ENCODE data around the gene PLD1.
"Not testable (repeated sequence)": the region's sequence is repeated elsewhere in the genome, so short reads cannot be mapped to it uniquely, and the experiment has no call there.

The PLD1 gene

DNA sequence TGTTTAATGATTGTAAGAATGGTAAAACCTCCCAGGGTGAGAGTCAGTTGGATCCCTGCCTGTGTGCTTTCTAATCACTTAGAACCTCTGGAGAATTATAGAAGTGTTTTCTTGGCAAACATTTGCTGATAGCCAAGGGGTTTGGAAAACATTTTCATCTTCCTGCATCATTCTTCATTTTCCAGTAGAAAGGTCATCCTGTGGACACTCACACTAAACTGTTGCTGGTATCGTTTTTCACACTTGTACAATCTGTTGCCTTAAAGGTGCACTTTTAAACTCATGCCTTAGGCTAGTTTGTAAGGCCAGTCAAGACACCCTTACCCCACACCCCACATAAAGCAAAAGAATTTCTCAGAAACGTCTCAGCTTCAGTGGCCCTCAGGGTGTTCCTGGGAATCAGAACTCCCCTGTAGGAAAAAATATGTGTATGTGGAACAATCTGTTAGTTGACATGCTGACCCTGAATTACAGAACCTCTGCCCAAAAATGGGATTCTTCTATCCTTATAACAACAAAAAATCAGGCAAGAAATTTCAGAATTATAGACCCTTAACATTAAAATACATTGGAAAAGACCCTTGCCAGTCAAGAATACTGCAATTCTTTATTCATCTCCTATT, 5.8 kb upstream of the PLD1 start:
- DNase-seq (ENCODE audit: low spot score) = no peak

DNA sequence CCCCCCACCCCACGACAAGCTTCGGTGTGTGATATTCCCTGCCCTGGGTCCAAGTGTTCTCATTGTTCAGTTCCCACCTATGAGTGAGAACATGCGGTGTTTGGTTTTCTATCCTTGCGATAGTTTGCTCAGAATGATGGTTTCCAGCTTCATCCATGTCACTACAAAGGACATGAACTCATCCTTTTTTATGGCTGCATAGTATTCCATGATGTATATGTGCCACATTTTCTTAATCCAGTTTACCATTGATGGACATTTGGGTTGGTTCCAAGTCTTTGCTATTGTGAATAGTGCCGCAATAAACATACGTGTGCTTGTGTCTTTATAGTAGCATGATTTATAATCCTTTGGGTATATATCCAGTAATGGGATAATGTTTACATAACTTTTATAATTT, 4.4 kb upstream of the PLD1 start:
- not testable (repeated sequence) for DNase-seq (ENCODE audit: low spot score)

DNA sequence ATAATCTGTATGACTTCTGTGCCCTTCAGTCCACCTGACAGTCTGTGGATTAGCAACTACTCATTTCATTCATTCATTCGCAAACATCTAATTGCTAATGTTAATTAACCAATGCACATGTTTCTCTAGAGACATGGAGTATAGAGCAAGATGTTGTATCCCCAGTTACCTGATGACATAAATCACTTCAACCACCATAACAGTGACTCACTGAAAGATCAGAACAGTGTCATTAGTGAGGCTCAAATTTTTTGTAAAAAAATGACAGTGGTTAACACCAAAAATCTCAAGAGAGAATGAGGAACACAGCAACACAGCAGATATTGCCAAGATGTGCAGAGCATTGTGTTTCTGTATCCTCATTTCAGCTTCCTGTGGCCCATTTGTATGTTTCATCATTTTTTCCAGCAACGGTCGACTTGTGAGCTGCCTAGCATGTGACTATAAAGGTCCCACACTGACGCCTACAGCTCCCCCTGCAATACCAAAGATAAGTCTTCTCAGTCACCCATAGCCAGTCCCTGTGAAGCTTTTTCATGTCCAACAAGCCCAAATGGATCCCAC, 3.7 kb upstream of the PLD1 start:
- DNase-seq (ENCODE audit: low spot score) = no peak

GRCh38 chr3:171813278-171813896, 3.1 kb upstream of the PLD1 start:
- DNase-seq (ENCODE audit: low spot score) = no peak

DNA sequence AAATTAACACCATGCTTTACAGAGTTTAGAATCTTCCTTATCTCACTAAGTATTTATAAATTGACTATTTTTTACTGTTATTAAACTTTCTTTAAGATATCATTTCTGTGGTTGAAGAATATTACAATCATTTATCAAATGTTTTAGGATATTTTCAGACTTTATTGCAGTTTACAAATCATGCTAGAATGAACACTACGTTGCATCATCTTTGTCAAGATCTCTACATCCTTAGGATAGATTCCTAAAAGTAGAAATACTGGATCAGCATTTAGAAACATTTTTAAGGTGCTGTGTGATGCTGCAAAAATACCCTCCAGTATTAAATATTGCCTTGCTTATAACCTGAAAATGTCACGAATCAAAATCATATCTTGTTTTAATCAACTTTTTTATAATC, 2.5 kb upstream of the PLD1 start:
- no peak for DNase-seq (ENCODE audit: low spot score)

GRCh38 chr3:171811913-171812335, 1.6 kb upstream of the PLD1 start:
- DNase-seq (ENCODE audit: low spot score) = no peak

DNA sequence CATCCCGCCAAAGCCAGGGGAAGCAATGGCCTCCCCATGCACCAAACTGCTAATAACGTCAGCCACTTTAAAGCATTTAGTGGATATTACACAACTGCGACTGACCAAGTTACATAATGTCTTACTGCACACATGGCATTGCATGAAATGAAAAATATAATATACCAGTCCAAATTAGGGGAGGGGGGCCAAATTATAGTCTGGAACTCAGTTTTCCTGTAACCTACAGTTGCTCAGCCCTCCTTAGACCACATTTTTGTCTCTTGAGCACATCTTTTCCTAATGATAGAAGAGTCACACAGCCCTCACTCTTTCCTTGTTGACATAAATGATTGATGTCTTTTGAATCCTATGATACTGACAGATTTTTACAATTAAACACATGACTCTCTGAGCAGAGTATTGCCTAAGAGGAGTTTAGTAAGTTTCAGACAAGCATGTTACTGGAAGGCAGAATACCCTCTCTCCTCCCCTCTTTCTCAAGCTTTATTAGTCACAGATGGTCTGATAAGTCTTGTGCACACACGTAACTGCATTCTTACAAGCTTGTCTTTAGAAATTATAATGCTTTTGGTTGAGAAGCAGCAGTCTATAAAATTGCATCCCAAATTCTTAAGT, 1.1 kb upstream of the PLD1 start:
- DNase-seq (ENCODE audit: low spot score) = no peak

DNA sequence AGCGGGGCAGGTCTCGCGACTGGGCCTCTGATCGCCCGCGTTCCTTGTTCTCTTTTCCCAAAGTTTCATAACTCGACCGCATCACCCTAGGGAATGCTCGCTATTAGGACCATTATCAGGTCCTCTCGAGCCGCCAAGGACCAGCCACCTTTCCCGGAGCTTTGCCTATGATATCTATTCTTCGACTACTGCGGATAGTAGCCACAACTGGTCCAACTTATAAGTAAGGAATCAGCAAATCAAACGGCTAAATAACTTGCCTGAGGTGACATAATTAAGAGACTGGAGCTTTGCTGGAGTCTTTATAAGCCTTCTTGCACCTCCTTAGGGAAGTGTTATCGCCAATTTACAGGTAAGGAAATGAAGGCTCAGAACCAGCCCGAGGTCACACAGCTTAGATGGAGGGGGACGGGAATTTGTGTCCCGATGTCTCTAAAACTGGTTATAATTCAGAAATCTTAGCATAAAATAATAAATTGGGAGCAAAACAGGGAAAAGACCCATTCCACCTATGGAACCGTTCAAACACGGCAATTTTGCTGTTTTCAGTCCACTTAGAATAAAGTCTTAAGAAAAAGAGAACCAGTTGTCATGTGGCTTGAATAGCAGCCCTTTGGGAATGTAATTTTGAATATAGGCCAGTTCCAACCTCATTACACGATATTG, 479 bp upstream of the PLD1 start:
- no peak for DNase-seq (ENCODE audit: low spot score)

DNA sequence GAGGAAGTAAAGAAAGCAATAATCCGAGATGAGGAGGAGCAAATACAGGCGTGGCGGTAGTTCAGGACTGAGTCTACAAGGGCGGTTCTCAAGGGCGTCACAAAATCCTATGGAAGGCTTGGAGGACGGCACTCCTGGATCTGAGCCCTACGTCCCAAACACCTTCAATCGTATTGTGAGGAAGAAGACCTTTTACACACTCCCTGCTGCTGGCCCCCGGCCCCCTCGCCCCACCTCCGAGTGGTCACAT, 747 bp downstream of the PLD1 start:
- no peak for DNase-seq (ENCODE audit: low spot score)

DNA sequence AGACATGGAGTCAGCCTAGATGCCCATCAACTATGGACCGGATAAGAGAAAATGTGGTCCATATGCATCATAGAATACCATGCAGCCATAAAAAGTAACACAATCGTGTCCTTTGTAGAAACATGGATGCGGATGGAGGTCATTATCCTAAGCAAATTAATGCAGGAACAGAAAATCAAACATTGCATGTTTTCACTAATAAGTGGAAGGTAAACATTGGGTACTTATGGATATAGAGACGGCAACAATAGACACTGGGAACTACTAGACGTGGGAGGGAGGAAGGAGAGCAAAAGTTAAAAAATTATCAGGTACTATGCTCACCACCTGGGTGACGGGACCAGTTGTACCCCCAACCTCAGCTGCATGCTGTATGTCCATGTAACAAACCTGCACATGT, 2.5 kb downstream of the PLD1 start:
- DNase-seq (ENCODE audit: low spot score) = no peak

DNA sequence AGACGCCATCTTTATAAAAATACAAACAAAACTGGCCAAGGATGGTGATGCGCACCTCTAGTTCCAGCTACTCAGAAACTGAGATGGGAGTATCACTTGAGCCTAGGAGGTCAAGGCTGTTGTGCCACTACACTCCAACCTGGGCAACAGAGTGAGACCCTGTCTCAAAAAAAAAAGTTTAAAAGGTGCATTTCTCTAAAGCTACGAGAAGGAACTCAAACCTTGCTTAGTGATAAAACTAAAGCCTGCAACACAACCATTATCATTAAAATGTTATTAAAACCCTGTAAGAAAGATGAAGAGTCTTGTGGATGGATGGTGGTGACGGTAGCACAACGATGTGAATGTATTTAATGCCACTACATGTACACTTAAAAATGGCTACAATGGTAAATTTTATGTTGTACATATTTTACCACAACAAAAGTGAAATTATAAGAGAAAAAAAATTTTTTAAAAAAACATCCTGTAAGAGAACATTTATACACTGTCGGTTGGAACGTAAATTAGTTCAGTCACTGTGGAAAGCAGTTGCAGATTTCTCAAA, 3.1 kb downstream of the PLD1 start:
- DNase-seq (ENCODE audit: low spot score) = no peak

DNA sequence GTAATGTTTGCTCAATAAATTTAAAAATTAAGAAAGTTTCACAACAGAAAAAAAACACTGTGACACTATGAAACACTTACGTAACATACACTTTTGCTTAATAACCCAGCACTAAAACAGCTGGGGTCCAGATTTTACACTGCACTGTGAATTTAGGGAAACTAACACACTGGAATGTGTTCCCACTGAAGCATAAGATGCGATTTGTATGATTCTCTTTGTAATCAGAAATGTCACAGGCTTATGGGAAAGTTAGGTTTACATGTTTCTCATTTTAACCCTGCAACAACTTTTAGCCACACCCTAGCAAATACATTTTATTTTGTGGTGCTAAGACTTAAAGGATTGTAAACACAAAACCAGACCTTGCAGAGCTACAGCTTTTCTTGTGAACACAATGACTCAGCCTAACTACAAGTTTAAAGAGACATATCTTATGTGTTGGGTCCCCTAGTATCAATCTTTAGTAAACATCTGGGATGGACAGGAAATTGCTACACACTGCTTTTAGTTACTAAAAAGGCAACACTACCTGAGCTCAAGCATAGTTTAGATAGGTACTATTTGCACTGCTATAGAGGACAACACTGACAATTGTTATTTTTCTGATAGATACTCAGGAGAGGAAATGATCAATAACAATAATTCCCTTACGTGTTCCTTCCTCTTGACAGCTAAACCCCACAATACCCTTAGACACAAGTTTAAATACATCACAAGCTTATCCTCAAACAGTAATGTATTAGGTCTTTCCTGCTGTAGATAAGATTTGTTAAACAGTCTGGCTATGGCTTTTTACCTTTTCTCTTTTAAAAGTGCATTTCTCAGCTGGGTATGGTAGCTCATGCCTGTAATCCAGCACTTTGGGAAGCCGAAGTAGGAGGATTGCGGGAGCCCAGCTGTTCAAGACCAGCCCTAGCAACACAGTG, 3.8 kb downstream of the PLD1 start:
- DNase-seq (ENCODE audit: low spot score) = peak; percentile 50

DNA sequence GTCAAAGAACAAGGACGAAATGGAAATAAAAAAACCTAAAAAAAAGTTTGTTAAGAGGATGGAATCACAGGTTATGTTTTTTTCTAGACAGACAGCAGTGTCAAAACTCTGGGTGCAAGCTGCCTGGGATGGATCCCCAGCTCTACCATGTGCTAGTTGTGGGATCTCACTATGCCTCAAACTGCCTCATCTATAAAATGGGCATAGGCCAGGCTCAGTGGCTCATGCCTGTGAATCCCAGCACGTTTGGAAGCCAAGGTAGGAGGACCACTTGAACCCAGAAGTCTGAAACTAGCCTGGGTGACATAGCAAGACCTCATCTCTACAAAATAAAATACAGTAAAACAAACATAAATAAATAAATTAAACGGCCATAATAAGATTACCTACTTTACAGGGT, 4.6 kb downstream of the PLD1 start:
- DNase-seq (ENCODE audit: low spot score) = no peak

DNA sequence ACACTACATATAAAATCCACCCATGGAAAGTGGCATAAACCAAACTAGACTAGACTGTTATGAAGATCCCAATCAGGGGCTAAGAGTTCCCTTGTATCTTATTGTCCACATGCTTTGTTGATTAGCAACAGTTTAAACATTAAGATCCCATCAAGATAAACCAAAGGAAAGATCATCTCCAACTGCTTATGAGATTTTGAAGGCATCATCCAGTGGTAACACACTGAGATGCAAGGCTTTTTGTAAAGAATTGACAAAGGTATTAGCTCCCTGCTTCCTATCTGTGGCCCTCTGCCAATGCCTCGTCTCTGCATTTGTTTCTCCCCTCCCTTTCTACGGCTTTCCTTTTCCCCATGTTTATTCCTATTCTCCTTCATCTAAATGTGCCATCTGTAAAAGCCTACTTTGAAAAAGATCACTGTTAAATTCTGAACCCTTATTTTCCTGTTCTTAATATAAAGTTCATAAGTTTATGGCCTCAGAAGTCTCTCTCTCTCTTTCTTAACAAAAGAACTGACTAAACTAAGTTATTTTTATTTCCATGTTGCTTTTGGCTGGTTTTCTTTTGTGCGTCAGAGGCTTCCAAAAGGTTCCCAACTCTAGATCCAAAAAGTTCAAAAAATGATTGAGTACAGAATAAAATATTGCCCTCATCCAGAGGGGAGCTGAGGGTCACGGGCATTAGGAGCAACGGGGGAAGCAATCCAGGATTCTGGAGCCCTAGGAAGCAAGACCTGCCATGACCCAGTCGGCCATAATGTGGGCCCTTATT, 5.5 kb downstream of the PLD1 start:
- no peak for DNase-seq (ENCODE audit: low spot score)

DNA sequence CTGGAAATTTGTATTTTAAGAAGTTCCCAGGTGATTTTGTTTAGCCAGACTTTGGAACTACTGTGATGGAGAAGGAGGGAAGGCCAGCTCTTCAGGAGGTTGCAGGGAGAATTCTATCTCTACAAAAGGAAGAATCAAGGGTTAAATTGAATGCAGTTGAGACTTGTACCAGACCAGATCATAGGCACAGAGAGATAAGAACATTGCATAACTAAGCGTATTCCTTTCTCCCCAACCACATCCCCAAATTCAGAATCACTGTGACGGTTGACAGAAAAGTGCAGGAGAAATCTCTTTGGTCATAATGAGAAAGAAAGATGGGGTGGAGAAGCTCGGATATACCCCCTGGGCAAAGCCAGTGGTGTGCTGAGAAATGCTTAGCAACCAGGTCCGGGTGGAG, 7.2 kb downstream of the PLD1 start:
- DNase-seq (ENCODE audit: low spot score) = no peak

- DNase-seq (ENCODE audit: low spot score) = no peak
Measured at GRCh38 chr3:171802590-171802956, 7.7 kb downstream of the PLD1 start.

GRCh38 chr3:171801738-171802589, 8.3 kb downstream of the PLD1 start:
- peak; percentile 77 for DNase-seq (ENCODE audit: low spot score)

DNA sequence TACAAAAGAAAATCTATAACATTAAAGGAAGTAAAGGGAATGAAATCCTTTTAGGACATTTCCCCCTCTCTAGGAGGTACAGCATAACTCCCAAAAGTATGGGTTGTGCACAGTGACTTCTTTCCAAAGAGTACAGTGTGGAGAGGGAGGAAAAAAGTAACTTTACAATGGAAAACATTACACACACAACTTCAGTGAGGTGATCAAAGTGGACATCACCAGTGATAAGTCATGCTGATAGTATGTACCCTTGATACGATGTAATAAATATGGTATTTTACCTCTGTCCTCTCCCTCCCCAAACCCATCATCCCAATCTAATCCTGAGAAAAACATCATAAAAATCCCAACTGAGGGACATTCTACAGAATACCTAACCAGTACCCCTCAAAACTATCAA, 10.8 kb downstream of the PLD1 start:
- no peak for DNase-seq (ENCODE audit: low spot score)

- peak; percentile 48 for DNase-seq (ENCODE audit: low spot score)
Measured at GRCh38 chr3:171797873-171798272, 12.4 kb downstream of the PLD1 start.

- DNase-seq (ENCODE audit: low spot score) = no peak
Measured at GRCh38 chr3:171797265-171797679, 13.0 kb downstream of the PLD1 start.
